Stomach smooth muscle (tissue), 2 donors: ENCODE measurements around the gene STAT5B.
"Not testable (repeated sequence)": the region's sequence is repeated elsewhere in the genome, so short reads cannot be mapped to it uniquely, and the experiment has no call there.

ENCODE experiments used
- H3K27ac ChIP-seq: one replicate; pipeline ENCODE4 v1.7.0; 2013; ENCODE audit warnings: mild to moderate bottlenecking, low read length, inconsistent platforms
- H3K27me3 ChIP-seq, 2 donors: one replicate each; pipeline ENCODE4 v1.7.0; 2013; ENCODE audit warnings: low read length in 2 of 2; ENCODE audit not compliant: insufficient read depth in 2 of 2, control insufficient read depth in 1 of 2
- H3K36me3 ChIP-seq, 2 donors: one replicate each; pipeline ENCODE4 v1.7.0; 2013; ENCODE audit warnings: low read length in 2 of 2; ENCODE audit not compliant: control insufficient read depth in 2 of 2, insufficient read depth in 2 of 2
- H3K4me1 ChIP-seq: one replicate; pipeline ENCODE4 v1.7.0; 2013; ENCODE audit warnings: low read length; ENCODE audit not compliant: control insufficient read depth, insufficient read depth
- H3K4me3 ChIP-seq, 2 donors: one replicate each; pipeline ENCODE4 v1.7.0; 2013; ENCODE audit warnings: low read length in 2 of 2
- H3K9ac ChIP-seq, 2 donors: one replicate each; pipeline ENCODE4 v1.7.0; 2013; ENCODE audit warnings: low read length in 2 of 2, mild to moderate bottlenecking in 1 of 2
- H3K9me3 ChIP-seq, 2 donors: one replicate each; pipeline ENCODE4 v1.7.0; 2013; ENCODE audit warnings: low read length in 2 of 2; ENCODE audit not compliant: control insufficient read depth in 2 of 2
- donor health status: healthy.
- donor health status: Pancreatic carcinoma.

The STAT5B gene

GRCh38 chr17:42192189-42193126 is 83.7 kb downstream of the STAT5B start:
- Histone ChIP-seq H3K4me1 (peaks cover 18% of the 10 kb centered on the region), H3K27ac (no peak overlapping the region), H3K36me3 (no peaks in the 10 kb centered on the region), H3K27me3 (no peaks in the 10 kb centered on the region), H3K9me3 (no peaks in the 10 kb centered on the region), H3K9ac (no peak overlapping the region), H3K4me3 (peak overlapping the region in 1 of 2 donors; percentile 100)

- no peaks in the 10 kb centered on the region for H3K36me3 ChIP-seq
Observed at GRCh38 chr17:42191275-42191608, 84.9 kb downstream of the STAT5B start.

DNA sequence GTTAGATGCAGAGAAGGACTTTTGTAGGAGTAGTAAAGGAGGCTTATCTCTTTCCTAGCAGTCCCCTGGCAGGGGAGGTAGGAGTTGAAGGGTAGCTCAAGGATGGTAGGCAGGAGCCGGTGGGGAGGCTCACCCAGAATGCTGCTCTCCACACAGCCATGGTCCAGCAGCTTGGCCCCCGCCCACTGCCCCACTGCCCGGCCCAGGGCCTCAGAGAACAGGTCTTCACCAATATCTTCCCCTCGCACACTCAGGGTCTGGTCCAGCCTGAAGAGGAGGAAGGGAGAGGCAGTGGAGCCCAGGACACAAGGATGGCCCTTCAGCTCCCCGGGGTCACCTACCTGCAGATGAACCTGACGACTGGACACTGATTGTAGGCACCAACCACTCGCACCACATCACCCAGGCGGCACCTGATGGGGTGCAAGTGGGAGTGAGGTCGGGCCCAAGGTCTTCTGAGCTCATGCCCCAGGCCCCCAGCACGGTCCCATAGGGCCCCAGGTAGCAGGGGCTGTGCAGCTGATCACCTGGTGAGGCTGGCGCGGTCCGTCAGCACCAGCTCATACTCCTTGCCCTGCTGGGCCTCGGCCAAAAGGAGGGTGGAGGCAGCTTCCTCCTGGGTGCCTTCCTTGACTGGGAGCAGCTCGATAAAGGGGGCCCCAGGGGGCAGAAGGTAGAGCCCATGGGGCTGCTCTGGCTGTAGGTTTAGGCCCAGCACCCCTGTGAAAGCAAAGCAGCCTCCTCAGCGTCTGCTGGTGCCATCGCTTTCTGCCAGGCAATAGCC is 85.5 kb downstream of the STAT5B start:
- H3K27me3 ChIP-seq: no peaks in the 10 kb centered on the region
- no peak overlapping the region for H3K9ac ChIP-seq
- peaks cover 18% of the 10 kb centered on the region for H3K4me1 ChIP-seq
- no peak overlapping the region for H3K4me3 ChIP-seq
- no peaks in the 10 kb centered on the region for H3K9me3 ChIP-seq
- no peak overlapping the region for H3K27ac ChIP-seq
- no peaks in the 10 kb centered on the region for H3K36me3 ChIP-seq

More at GRCh38 chr17:42191275-42191608, 84.9 kb downstream of the STAT5B start:
- no peak overlapping the region for H3K27ac ChIP-seq
- no peak overlapping the region for H3K4me3 ChIP-seq
- peaks cover 18% of the 10 kb centered on the region for H3K4me1 ChIP-seq
- no peaks in the 10 kb centered on the region for H3K9me3 ChIP-seq
- H3K27me3 ChIP-seq: no peaks in the 10 kb centered on the region
- no peak overlapping the region for H3K9ac ChIP-seq

DNA sequence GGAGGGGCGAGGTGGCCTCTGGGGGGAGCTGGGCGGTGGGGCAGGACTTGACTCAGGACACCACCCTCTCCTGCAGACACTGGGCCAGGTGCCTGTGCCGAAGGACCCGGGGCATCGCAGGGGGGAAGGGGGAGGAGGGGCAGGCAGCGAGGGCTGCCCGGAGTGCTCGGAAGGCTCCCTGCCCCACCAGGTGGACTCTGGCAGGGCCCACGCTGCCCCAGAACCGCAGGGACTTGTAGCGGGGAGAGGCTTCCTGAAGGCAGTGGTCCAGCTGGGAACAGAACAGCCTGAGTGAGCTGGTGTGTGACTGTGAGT is 86.6 kb downstream of the STAT5B start:
- Histone ChIP-seq H3K9me3 (no peaks in the 10 kb centered on the region), H3K27ac (no peak overlapping the region)

DNA sequence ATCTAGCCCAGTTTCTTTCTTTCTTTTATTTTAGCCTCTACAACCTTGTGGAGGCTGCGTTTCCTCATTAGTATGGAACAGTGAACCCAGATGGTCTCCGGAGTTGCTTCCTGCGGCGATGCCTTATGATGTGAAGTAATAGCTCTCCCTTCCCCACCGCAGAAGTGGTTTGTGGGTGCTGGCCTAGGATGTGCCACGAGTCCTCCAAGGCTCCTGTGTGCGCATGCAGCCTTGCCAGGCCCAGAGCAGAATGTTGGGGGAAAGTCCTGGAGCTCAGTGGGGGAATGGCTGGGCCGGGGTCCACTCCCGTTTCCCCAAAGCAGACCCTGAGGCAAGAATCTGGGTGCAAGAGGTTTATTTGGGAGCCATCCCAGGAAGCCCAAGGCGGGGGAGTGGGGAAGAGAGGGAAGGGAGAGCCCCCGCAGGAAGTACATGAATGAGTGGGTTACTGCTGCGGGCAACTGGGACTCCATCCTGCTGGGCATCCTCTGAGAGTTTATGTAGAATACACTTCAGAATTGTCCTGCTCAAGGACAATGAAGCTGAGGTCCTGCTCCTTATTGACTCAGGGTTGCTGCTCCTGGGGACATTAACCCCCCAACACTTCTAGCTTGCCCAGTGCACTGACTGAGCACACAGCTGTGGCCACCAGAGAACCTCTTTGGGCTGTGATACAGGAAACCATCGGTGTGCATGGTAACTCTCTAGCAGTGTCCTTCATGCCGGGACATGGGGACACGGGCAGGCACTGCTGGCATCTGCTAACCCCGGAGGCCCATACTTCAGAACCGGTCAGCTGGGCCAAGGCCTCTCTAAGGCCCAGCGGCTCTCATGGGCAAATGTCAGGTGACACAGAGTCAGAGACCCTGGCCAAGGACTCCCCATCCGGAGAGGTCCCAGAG is 87.2 kb downstream of the STAT5B start:
- Histone ChIP-seq H3K27me3 (no peaks in the 10 kb centered on the region), H3K4me3 (no peak overlapping the region), H3K27ac (no peak overlapping the region), H3K36me3 (no peaks in the 10 kb centered on the region), H3K9me3 (no peaks in the 10 kb centered on the region), H3K9ac (no peak overlapping the region), H3K4me1 (peaks cover 23% of the 10 kb centered on the region)

More for the DNA sequence above, 86.6 kb downstream of the STAT5B start:
- Histone ChIP-seq H3K9ac (no peak overlapping the region), H3K27me3 (no peaks in the 10 kb centered on the region), H3K36me3 (no peaks in the 10 kb centered on the region), H3K4me3 (no peak overlapping the region), H3K4me1 (peaks cover 21% of the 10 kb centered on the region)

DNA sequence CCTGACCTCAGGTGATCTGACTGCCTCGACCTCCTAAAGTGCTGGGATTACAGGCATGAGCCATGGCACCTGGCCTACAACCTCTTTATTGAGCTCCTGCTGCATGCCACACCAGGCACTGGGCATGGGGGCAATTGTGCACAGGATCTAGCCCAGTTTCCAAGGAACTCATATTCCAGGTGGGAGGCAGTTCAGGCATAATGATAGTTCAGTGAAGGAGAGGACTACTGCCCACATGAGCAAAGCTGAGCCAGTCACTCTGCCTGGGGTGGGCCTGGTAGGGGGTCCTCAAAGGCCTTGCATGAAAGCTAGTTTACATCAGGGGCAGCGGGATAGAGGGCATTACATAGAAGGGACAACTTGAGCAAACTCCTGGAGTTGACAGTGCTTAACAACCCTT is 88.4 kb downstream of the STAT5B start:
- no peak overlapping the region for H3K27ac ChIP-seq
- H3K4me1 ChIP-seq: peaks cover 22% of the 10 kb centered on the region
- no peak overlapping the region for H3K4me3 ChIP-seq
- no peaks in the 10 kb centered on the region for H3K9me3 ChIP-seq
- no peak overlapping the region for H3K9ac ChIP-seq
- H3K27me3 ChIP-seq: no peaks in the 10 kb centered on the region
- H3K36me3 ChIP-seq: no peaks in the 10 kb centered on the region

- H3K9ac ChIP-seq, H3K36me3 ChIP-seq, H3K9me3 ChIP-seq, H3K4me3 ChIP-seq, H3K27ac ChIP-seq: not testable (repeated sequence)
- peaks cover 8 to 11% of the 10 kb centered on the region in 2 donors for H3K27me3 ChIP-seq
- H3K4me1 ChIP-seq: peaks cover 20% of the 10 kb centered on the region
Observed at GRCh38 chr17:42186191-42186590, 90.0 kb downstream of the STAT5B start.

DNA sequence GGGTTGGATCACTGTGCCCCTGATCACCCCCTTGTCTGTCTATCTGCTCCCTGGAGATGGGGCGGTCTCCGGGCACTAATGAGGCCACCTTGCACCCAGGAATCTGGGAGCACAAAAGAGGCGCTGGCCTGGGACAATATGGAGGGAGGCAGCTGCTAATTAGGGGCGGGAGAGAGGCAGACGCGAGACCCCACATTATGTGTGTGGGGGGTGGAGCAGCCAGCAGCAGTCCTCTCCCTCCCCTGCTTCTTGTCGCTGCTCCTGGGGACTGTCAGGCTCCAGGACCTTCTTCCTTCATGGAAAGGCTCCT is 90.6 kb downstream of the STAT5B start:
- H3K27me3 ChIP-seq: peaks cover 14% of the 10 kb centered on the region in 2 donors
- peaks cover 23% of the 10 kb centered on the region for H3K4me1 ChIP-seq
- H3K36me3 ChIP-seq: no peaks in the 10 kb centered on the region
- no peak overlapping the region for H3K9ac ChIP-seq
- H3K4me3 ChIP-seq: no peak overlapping the region
- H3K9me3 ChIP-seq: no peaks in the 10 kb centered on the region
- H3K27ac ChIP-seq: no peak overlapping the region

DNA sequence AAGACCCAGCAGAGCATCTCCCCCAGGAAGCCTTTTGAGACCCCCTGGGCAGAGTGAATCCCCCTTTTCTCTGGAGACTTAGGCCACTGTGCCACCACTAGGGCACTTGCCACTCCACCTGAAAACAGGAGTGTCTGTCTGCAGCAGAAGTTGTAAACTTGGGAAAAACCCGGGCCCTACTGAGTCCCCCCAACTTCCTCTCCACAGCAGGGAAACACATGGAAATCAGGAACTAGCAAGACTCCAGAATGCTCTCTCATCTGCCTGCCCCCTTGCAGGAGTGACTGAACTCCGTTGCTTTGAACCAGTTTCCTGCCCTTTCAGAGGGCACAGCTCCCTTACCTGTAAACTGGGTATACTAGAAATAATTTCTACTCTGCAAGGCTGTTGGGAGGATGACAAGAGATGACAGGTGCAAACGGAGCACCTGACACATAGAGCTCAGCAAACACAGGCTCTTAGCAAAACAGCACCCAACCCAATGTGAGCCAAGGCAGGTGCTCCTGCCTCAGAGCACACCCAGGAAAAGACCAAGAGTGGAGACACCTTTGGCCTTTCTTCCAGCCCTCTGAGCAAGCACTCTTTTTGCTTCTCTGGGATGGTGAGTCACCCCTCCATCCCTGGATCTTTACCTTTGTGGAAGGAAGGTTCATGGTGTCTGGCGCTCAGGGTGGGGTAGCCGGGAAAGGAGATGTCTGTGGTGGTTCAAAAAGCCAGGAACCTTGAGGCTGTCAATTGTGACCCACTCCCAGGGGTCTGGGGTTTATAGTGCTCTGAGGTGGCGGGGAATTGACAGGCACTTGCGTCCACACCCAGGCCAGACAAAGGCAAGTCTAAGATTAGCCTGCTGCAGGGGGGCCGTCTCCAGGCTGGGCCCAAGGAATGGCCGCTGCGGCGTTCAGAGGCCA is 91.2 kb downstream of the STAT5B start, which contains the start of gene HCRT:
HCRT (minus strand) TSS at position 740 of the 908 bp plus-strand sequence; CDS start at position 653, 87 bp downstream.
- Histone ChIP-seq H3K4me1 (peaks cover 23% of the 10 kb centered on the region), H3K36me3 (no peaks in the 10 kb centered on the region), H3K27ac (no peak within 1 kb of the TSS), H3K27me3 (peaks cover 18% of the 10 kb centered on the region in 2 donors), H3K9me3 (no peaks in the 10 kb centered on the region), H3K4me3 (peak within 1 kb of the TSS; percentile 68 to 80), H3K9ac (peak within 1 kb of the TSS in 1 of 2 donors; percentile 50)
